CD8-positive, alpha-beta memory T cell (primary cell): ENCODE measurements around the gene MST1. TPM values are rescaled to one million over a fixed set of nuclear protein-coding genes. Genes with fewer than 3 reads are reported as not detected.
A peak's percentile ranks its signal among the peaks of the same experiment; 100 is the strongest.

ENCODE experiments used
- CTCF ChIA-PET: fragments of 350-600 bp; sonication (Branson Sonifier 250); formaldehyde crosslinking; loops from one replicate; lab custom pipeline; 2021; ENCODE audit warnings: antibody characterized with exemption; lab: Charles Lee
- POLR2A ChIA-PET: fragments of 350-600 bp; sonication (Branson Sonifier 250); formaldehyde crosslinking; loops from one replicate; lab custom pipeline; 2021; ENCODE audit warnings: antibody characterized with exemption; lab: Charles Lee
- DNase-seq, 5 donors: peaks; one replicate each; pipeline versions ENCODE4 v3.0.0 to v3.0.0-alpha.2; 2020 to 2022; ENCODE audit warnings: mixed read lengths in 1 of 5
- H3K27ac ChIP-seq: one replicate; pipeline ENCODE4 v1.7.0; 2013; ENCODE audit warnings: low read depth, mild to moderate bottlenecking, low read length, moderate library complexity
- H3K27me3 ChIP-seq: 2 replicates; pipeline ENCODE4 v1.7.0; 2013; ENCODE audit warnings: low read length, mild to moderate bottlenecking; ENCODE audit not compliant: insufficient read depth, poor library complexity, severe bottlenecking
- H3K36me3 ChIP-seq: 2 replicates; pipeline ENCODE4 v1.7.0; 2013; ENCODE audit warnings: mild to moderate bottlenecking, low read length, moderate library complexity; ENCODE audit not compliant: insufficient read depth
- H3K4me1 ChIP-seq: 2 replicates; pipeline ENCODE4 v1.7.0; 2013; ENCODE audit warnings: mild to moderate bottlenecking, low read length, moderate library complexity; ENCODE audit not compliant: insufficient read depth
- H3K4me3 ChIP-seq: 2 replicates; pipeline ENCODE4 v1.7.0; 2013; ENCODE audit warnings: mild to moderate bottlenecking, low read length
- H3K9me3 ChIP-seq: 2 replicates; pipeline ENCODE4 v1.7.0; 2013; ENCODE audit warnings: mild to moderate bottlenecking, low read length
- H3K27ac Mint-ChIP-seq, 8 donors: one replicate each; pipeline ENCODE4 v1.8.0; 2020 to 2021; ENCODE audit warnings: mixed read lengths in 8 of 8, mild to moderate bottlenecking in 6 of 8, inconsistent platforms in 3 of 8, moderate library complexity in 3 of 8
- H3K27me3 Mint-ChIP-seq, 2 donors: one replicate each; pipeline ENCODE4 v1.8.0; 2020 to 2021; ENCODE audit warnings: mixed read lengths in 2 of 2, mild to moderate bottlenecking in 1 of 2, moderate library complexity in 1 of 2
- H3K36me3 Mint-ChIP-seq, 3 donors: one replicate each; pipeline ENCODE4 v1.8.0; 2020 to 2021; ENCODE audit warnings: mixed read lengths in 3 of 3, inconsistent platforms in 1 of 3, mild to moderate bottlenecking in 1 of 3
- H3K4me1 Mint-ChIP-seq, 3 donors: one replicate each; pipeline ENCODE4 v1.8.0; 2020 to 2021; ENCODE audit warnings: mixed read lengths in 3 of 3, inconsistent platforms in 1 of 3, mild to moderate bottlenecking in 1 of 3
- H3K4me3 Mint-ChIP-seq, 7 donors: one replicate each; pipeline ENCODE4 v1.8.0; 2020 to 2021; ENCODE audit warnings: mixed read lengths in 7 of 7, mild to moderate bottlenecking in 6 of 7, moderate library complexity in 4 of 7, inconsistent platforms in 2 of 7
- H3K9me3 Mint-ChIP-seq, 5 donors: one replicate each; pipeline ENCODE4 v1.8.0; 2020 to 2022; ENCODE audit warnings: mixed read lengths in 5 of 5, mild to moderate bottlenecking in 3 of 5, moderate library complexity in 2 of 5, inconsistent platforms in 1 of 5
- polyA plus RNA-seq: library from polyadenylated mRNA; unstranded; fragments of 300-500 nt; fragmentation: Illumina TruSeq; gene quantifications from one replicate; pipeline ENCODE4 v1.2.3, GENCODE V29; 2021
- total RNA-seq, 2 experiments: library from RNA; stranded (reverse); gene quantifications; one replicate each; pipeline ENCODE4 v1.2.3, GENCODE V29; 2021

The MST1 gene
- total and polyA plus RNA-seq, 3 experiments from 2014 or later = 0.31 to 8.5 (median 6.0) TPM

DNA sequence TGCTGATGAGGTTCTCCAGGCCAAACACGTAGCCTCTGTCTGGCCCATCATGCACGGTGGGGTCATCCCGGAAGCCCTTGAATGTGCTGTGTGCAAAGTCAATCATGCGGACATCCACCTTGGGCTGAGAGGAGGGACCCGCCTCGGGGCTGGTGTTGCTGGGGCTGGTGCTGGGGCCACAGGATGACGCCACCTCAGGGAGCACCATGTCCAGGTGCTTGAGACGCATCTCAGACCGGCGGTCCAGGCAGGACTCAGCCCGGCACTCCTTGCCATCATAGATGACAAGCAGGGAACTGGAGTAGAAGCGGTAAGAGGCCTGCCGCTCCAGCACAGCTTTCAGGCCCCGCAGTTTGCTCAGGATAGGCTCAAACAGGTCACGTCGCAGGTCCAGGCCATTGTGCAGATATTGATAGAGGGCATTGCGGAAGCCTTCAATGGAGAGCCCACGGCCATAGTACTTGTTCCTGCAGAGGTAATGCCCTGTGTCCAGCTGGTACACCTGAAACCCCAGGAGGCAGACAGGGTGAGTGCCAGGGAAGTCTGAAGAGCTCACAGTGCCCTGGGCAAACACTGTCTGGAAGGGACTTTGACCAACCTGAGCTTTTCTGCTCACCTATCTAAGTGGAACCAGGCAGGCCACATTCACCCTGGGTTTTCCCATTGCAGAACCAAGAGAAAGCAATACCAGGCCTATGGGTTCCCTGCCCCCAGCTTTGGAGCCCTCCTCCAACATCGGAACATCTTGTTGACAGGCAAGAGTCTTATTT, 38.1 kb upstream of the MST1 start:
- H3K9me3 ChIP-seq = no peaks in the 10 kb centered on the region
- no peak overlapping the region for H3K4me3 Mint-ChIP-seq
- POLR2A ChIA-PET = no interaction called here
- no peaks in the 10 kb centered on the region for H3K9me3 Mint-ChIP-seq
- peaks cover 19% of the 10 kb centered on the region for H3K4me1 ChIP-seq
- CTCF ChIA-PET = no interaction called here
- H3K27ac ChIP-seq = no peak overlapping the region
- peak overlapping the region in 1 of 8 donors; percentile 85 for H3K27ac Mint-ChIP-seq
- H3K36me3 Mint-ChIP-seq = peaks cover 0 to 65% (median 5%) of the 10 kb centered on the region in 3 donors
- H3K4me1 Mint-ChIP-seq = peaks cover 12 to 21% (median 18%) of the 10 kb centered on the region in 3 donors
- peaks cover 10% of the 10 kb centered on the region for H3K36me3 ChIP-seq
- no peak overlapping the region for H3K4me3 ChIP-seq
- no peak for DNase-seq
- peaks cover 0 to 4% of the 10 kb centered on the region in 2 donors for H3K27me3 Mint-ChIP-seq
- no peaks in the 10 kb centered on the region for H3K27me3 ChIP-seq

GRCh38 chr3:49725906-49726681, 36.8 kb upstream of the MST1 start:
- DNase-seq = no peak
- Mint-ChIP-seq H3K36me3 (peaks cover 0 to 63% (median 1%) of the 10 kb centered on the region in 3 donors), H3K27ac (peak overlapping the region in 4 of 8 donors; percentile 29 to 98 (median 73)), H3K4me3 (peak overlapping the region in 1 of 7 donors; percentile 58), H3K4me1 (peaks cover 14 to 26% (median 18%) of the 10 kb centered on the region in 3 donors), H3K9me3 (no peaks in the 10 kb centered on the region), H3K27me3 (peaks cover 0 to 4% of the 10 kb centered on the region in 2 donors)
- peaks cover 21% of the 10 kb centered on the region for H3K4me1 ChIP-seq
- peaks cover under 1% of the 10 kb centered on the region for H3K36me3 ChIP-seq
- no peak overlapping the region for H3K4me3 ChIP-seq
- no peaks in the 10 kb centered on the region for H3K27me3 ChIP-seq
- no peaks in the 10 kb centered on the region for H3K9me3 ChIP-seq
- ChIA-PET CTCF (no interaction called here), POLR2A (interaction anchor here (0.6 kb wide), 1 partner anchor 1012 kb away, joined by 4 read pairs; no protein-coding TSS in a partner anchor)
- H3K27ac ChIP-seq = no peak overlapping the region

GRCh38 chr3:49724586-49724985, 35.3 kb upstream of the MST1 start:
- CTCF ChIA-PET = interaction anchor here (0.7 to 1.3 kb wide), 4 partner anchors 21 to 184 kb away, joined by 3 read pairs; no protein-coding TSS in a partner anchor
- Mint-ChIP-seq H3K4me3 (peak overlapping the region; percentile 91 to 96 (median 95)), H3K27ac (peak overlapping the region; percentile 88 to 99 (median 98)), H3K27me3 (peaks cover 0 to 4% of the 10 kb centered on the region in 2 donors), H3K36me3 (peaks cover 0 to 62% (median 0%) of the 10 kb centered on the region in 3 donors), H3K9me3 (no peaks in the 10 kb centered on the region), H3K4me1 (peaks cover 22 to 41% (median 29%) of the 10 kb centered on the region in 3 donors)
- H3K27me3 ChIP-seq = no peaks in the 10 kb centered on the region
- H3K4me1 ChIP-seq = peaks cover 21% of the 10 kb centered on the region
- no peaks in the 10 kb centered on the region for H3K9me3 ChIP-seq
- DNase-seq = peak in 4 of 5 donors; percentile 30 to 69 (median 36)
- peak overlapping the region; percentile 97 for H3K27ac ChIP-seq
- POLR2A ChIA-PET = interaction anchor here (0.6 kb wide), 1 partner anchor 44 kb away, joined by 3 read pairs; no protein-coding TSS in a partner anchor
- peak overlapping the region; percentile 99 for H3K4me3 ChIP-seq
- H3K36me3 ChIP-seq = no peaks in the 10 kb centered on the region

GRCh38 chr3:49723628-49724551, 34.6 kb upstream of the MST1 start, which contains the start of gene GMPPB:
TSS of gene GMPPB (minus strand) at chr3:49723951. CDS start at chr3:49723726, 225 bp downstream.
- Histone ChIP-seq H3K4me3 (peak within 1 kb of the TSS; percentile 99), H3K27me3 (no peaks in the 10 kb centered on the region), H3K36me3 (no peaks in the 10 kb centered on the region), H3K4me1 (peaks cover 21% of the 10 kb centered on the region), H3K27ac (peak within 1 kb of the TSS; percentile 97), H3K9me3 (no peaks in the 10 kb centered on the region)
- peaks cover 0 to 64% (median 0%) of the 10 kb centered on the region in 3 donors for H3K36me3 Mint-ChIP-seq
- peaks cover 25 to 47% (median 36%) of the 10 kb centered on the region in 3 donors for H3K4me1 Mint-ChIP-seq
- ChIA-PET POLR2A (interaction anchor here (0.6 kb wide), 1 partner anchor 45 kb away, joined by 3 read pairs; no protein-coding TSS in a partner anchor), CTCF (interaction anchor here (0.7 to 1.3 kb wide), 5 partner anchors 21 to 184 kb away, joined by 3 read pairs; no protein-coding TSS in a partner anchor)
- H3K27ac Mint-ChIP-seq = peak within 1 kb of the TSS; percentile 92 to 99 (median 98)
- H3K4me3 Mint-ChIP-seq = peak within 1 kb of the TSS; percentile 91 to 96 (median 95)
- H3K27me3 Mint-ChIP-seq = peaks cover 0 to 2% of the 10 kb centered on the region in 2 donors
- no peaks in the 10 kb centered on the region for H3K9me3 Mint-ChIP-seq
- DNase-seq = peak; percentile 88 to 92 (median 90)

GRCh38 chr3:49723296-49723627, 34.0 kb upstream of the MST1 start:
- H3K27me3 ChIP-seq = no peaks in the 10 kb centered on the region
- peaks cover 21% of the 10 kb centered on the region for H3K4me1 ChIP-seq
- Mint-ChIP-seq H3K27ac (peak overlapping the region; percentile 92 to 99 (median 98)), H3K9me3 (no peaks in the 10 kb centered on the region), H3K4me3 (peak overlapping the region; percentile 91 to 96 (median 95)), H3K4me1 (peaks cover 30 to 52% (median 41%) of the 10 kb centered on the region in 3 donors), H3K36me3 (peaks cover 0 to 58% (median 0%) of the 10 kb centered on the region in 3 donors), H3K27me3 (peaks cover 0 to 2% of the 10 kb centered on the region in 2 donors)
- peak; percentile 36 to 73 (median 51) for DNase-seq
- H3K36me3 ChIP-seq = no peaks in the 10 kb centered on the region
- H3K27ac ChIP-seq = peak overlapping the region; percentile 97
- peak overlapping the region; percentile 99 for H3K4me3 ChIP-seq
- CTCF ChIA-PET = interaction anchor here (1.0 to 1.3 kb wide), 4 partner anchors 20 to 183 kb away, joined by 3 read pairs; no protein-coding TSS in a partner anchor
- no peaks in the 10 kb centered on the region for H3K9me3 ChIP-seq
- POLR2A ChIA-PET = no interaction called here

- H3K36me3 ChIP-seq = no peaks in the 10 kb centered on the region
- peaks cover 30 to 52% (median 41%) of the 10 kb centered on the region in 3 donors for H3K4me1 Mint-ChIP-seq
- H3K4me3 ChIP-seq = peak overlapping the region; percentile 99
- H3K27me3 Mint-ChIP-seq = peaks cover 0 to 2% of the 10 kb centered on the region in 2 donors
- H3K27me3 ChIP-seq = no peaks in the 10 kb centered on the region
- ChIA-PET POLR2A (no interaction called here), CTCF (interaction anchor here (1.0 kb wide), 1 partner anchor 116 kb away, joined by 3 read pairs; no protein-coding TSS in a partner anchor)
- H3K27ac ChIP-seq = peak overlapping the region; percentile 97
- no peaks in the 10 kb centered on the region for H3K9me3 Mint-ChIP-seq
- DNase-seq = no peak
- peak overlapping the region; percentile 92 to 99 (median 98) for H3K27ac Mint-ChIP-seq
- peak overlapping the region; percentile 91 to 96 (median 95) for H3K4me3 Mint-ChIP-seq
- peaks cover 0 to 55% (median 0%) of the 10 kb centered on the region in 3 donors for H3K36me3 Mint-ChIP-seq
- H3K4me1 ChIP-seq = peaks cover 21% of the 10 kb centered on the region
- no peaks in the 10 kb centered on the region for H3K9me3 ChIP-seq
These were observed 33.6 kb upstream of the MST1 start for GRCh38 chr3:49722896-49723295.
